Esophagus (tissue), 2 donors: ENCODE results near the gene LMOD3. TPM values are rescaled to one million over a fixed set of nuclear protein-coding genes. Genes with fewer than 3 reads are reported as not detected.

Source experiments
- H3K27ac ChIP-seq, 2 donors: one replicate each; pipeline ENCODE4 v1.5.1; 2013; ENCODE audit warnings: low read depth in 2 of 2, mild to moderate bottlenecking in 2 of 2, inconsistent platforms in 1 of 2, low read length in 1 of 2, moderate library complexity in 1 of 2
- H3K27me3 ChIP-seq, 2 donors: one replicate each; pipeline ENCODE4 v1.6.1; 2013; ENCODE audit warnings: low read length in 2 of 2, control low read depth in 1 of 2, mild to moderate bottlenecking in 1 of 2; ENCODE audit not compliant: insufficient read depth in 2 of 2, control insufficient read depth in 1 of 2
- H3K36me3 ChIP-seq, 2 donors: one replicate each; pipeline ENCODE4 v1.6.1; 2013; ENCODE audit warnings: low read length in 1 of 2; ENCODE audit not compliant: control insufficient read depth in 2 of 2, insufficient read depth in 2 of 2
- H3K4me1 ChIP-seq, 2 donors: one replicate each; pipeline ENCODE4 v1.6.1; 2013; ENCODE audit warnings: low read length in 1 of 2; ENCODE audit not compliant: control insufficient read depth in 2 of 2, insufficient read depth in 2 of 2
- H3K4me3 ChIP-seq, 2 donors: one replicate each; pipeline ENCODE4 v1.5.1; 2013; ENCODE audit warnings: low read length in 2 of 2, mild to moderate bottlenecking in 2 of 2, low read depth in 1 of 2, moderate library complexity in 1 of 2
- H3K9me3 ChIP-seq, 2 donors: one replicate each; pipeline ENCODE4 v1.6.1; 2013; ENCODE audit warnings: mild to moderate bottlenecking in 2 of 2, low read depth in 1 of 2, low read length in 1 of 2, moderate library complexity in 1 of 2; ENCODE audit not compliant: control insufficient read depth in 2 of 2, insufficient read depth in 1 of 2
- WGBS, 2 donors: extraction: QIAGEN DNeasy Blood & Tissue Kit; methylation state at CpG; one replicate each; pipeline ENCODE4 v1.1.7; 2013; 5-methylcytosine and 5-hydroxymethylcytosine counted together
- polyA plus RNA-seq, 2 donors: library from polyadenylated mRNA; stranded (reverse); fragments of 200-250 nt; gene quantifications; one replicate each; pipeline ENCODE4 v1.2.3, GENCODE V29; 2013
- donor health status: healthy with polysubstance abuse.
- donor health status: Bipolar disorder and iron deficiency.

LMOD3 gene
- polyA plus RNA-seq, 2 donors, result 0.06 to 0.19 TPM

DNA sequence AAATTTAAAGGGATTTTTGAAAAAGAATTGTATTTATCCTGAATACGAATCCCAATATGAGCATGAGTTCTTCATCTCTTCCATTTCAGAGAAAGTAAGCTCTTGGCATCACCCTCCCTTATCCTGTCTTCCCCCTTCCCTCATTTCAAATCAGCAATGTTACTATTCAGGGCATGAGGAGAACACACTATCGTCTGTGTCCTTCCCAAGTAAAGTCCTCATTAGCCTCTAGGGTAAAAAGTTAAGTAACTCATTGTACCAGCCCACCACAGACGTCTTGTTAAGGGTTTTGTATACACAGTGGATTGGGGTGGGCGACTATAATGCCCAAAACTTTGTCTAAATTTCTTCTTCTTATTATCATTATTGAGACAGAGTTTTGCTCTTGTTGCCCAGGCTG, 22.8 kb downstream of the LMOD3 start:
- peaks cover 11 to 12% of the 10 kb centered on the region in 2 donors for H3K36me3 ChIP-seq
- whole genome bisulfite sequencing, 2 donors, result 91% methylated on average over 4 of the region's 4 CpGs
- H3K9me3 ChIP-seq, result no peaks in the 10 kb centered on the region
- H3K27ac ChIP-seq, result no peak overlapping the region
- no peak overlapping the region for H3K4me3 ChIP-seq
- H3K27me3 ChIP-seq, result no peaks in the 10 kb centered on the region
- H3K4me1 ChIP-seq, result no peaks in the 10 kb centered on the region

DNA sequence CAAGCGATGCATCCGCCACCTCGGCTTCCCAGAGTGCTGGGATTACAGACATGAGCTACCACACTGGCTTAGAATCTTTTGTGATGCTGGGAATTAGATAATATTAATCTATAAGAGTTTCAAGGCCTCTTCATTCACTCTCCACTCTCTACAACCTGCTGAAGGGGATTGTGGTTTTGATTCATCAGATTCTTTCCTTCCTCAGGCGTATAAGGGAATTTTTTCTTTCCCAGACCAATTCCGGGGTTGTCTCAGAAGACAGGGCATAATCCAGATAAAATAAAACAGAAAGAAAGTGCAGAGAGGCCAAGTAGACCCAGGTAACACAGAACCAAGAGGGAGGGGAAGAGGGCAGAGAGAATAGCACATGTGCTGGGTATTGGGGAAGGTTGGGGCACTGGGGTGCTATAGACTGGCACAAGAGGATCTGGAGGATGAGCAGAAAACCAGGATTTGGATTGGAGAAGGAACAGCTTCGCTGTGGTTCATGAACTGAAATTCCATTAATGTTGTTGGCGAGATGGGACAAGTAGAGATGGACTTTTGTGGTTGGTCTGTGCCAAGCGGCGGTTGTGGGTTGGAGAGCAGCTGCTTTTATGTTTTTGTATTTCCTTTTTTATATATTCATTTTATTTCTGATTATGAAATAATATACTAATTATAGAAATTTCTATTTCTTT, 24.8 kb downstream of the LMOD3 start:
- 79 to 86% methylated on average over 9 of the region's 9 CpGs for WGBS, 2 donors
- H3K9me3 ChIP-seq, result no peaks in the 10 kb centered on the region
- no peaks in the 10 kb centered on the region for H3K27me3 ChIP-seq
- peak overlapping the region in 1 of 2 donors; percentile 7 for H3K27ac ChIP-seq
- H3K36me3 ChIP-seq, result peaks cover 4 to 6% of the 10 kb centered on the region in 2 donors
- peaks cover 2 to 6% of the 10 kb centered on the region in 2 donors for H3K4me1 ChIP-seq
- H3K4me3 ChIP-seq, result no peak overlapping the region

DNA sequence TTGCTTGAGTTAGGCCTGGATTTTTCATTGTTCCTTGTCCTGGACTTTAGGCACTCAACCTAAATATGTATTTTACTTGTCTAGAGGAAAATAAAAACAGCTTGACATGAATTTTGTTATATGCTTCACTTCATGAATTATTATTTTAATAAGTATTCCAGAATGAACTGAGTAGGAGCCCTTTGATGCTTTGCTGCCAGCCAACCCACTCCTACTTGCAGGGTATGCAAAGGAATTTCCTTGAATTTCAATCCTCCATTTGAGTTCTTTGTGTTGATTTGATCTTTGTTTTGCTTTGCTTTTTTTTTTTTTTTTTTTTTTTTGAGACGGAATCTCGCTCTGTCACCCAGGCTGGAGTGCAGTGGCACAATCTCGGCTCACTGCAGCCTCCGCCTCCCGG, 26.1 kb downstream of the LMOD3 start:
- H3K4me1 ChIP-seq, result peaks cover 2 to 6% of the 10 kb centered on the region in 2 donors
- no peaks in the 10 kb centered on the region for H3K9me3 ChIP-seq
- no peak overlapping the region for H3K27ac ChIP-seq
- no peaks in the 10 kb centered on the region for H3K36me3 ChIP-seq
- WGBS, 2 donors, result 89 to 90% methylated on average over 2 to 5 of the region's 5 CpGs
- H3K27me3 ChIP-seq, result no peaks in the 10 kb centered on the region
- no peak overlapping the region for H3K4me3 ChIP-seq

DNA sequence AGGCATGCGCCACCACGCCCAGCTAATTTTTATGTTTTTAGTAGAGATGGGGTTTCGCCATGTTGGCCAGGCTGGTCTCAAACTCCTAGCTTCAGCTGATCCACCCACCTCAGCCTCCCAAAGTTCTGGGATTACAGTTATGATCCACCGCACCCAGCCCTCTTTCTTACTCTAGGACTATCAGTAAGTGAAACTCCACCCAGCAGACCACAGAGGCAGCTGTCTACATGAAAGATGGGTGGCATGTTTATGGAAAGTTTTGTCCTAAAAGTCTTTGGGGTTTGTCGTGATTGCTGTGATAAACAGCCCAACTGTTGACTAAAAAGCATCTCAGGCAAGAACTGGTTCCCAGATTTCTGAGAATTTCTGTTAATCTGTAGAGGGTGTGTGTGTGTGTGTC, 26.8 kb downstream of the LMOD3 start:
- Histone ChIP-seq H3K9me3 (no peaks in the 10 kb centered on the region), H3K4me1 (peaks cover 4 to 8% of the 10 kb centered on the region in 2 donors), H3K4me3 (no peak overlapping the region), H3K27ac (peak overlapping the region in 1 of 2 donors; percentile 17), H3K36me3 (no peaks in the 10 kb centered on the region), H3K27me3 (no peaks in the 10 kb centered on the region)
- 71 to 76% methylated on average over 5 of the region's 5 CpGs for WGBS, 2 donors

DNA sequence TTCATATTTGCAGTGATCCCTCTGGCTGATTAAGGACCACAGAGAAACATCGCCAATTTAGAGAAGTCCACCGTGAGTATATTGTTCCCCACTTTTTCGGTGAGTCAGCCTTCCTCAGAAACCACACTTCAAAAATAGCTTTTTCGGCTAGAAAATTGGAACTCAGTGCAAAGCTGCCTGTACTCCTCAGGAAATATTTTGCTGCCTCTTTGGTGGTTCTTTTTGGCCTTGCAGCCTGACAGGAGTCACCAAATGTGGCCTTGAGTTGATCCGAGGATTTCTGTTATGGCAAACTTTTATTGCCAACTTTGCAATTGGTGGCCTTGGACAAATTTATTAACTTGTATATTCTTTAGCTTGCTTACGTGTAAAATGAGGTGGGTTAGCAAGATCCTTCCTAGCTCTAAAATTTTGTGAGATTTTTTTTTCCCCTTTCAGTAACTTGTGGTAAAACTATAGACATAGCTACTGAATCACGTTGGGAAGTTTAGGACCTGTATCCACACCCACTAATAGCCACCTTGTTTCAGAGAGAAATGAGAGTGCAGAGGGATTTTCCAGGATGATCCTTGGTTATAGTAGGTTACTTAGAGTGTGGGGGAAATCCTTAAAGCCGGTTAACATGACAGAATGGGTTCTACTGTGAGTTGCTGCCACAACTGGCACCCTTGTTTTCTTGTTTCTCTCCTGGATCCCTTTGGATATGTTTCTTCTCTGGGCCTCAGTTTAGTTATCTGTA, 27.8 kb downstream of the LMOD3 start:
- peak overlapping the region in 1 of 2 donors; percentile 0 for H3K4me3 ChIP-seq
- no peaks in the 10 kb centered on the region for H3K27me3 ChIP-seq
- WGBS, 2 donors, result 44 to 46% methylated on average over 8 of the region's 8 CpGs
- H3K4me1 ChIP-seq, result peaks cover 8 to 12% of the 10 kb centered on the region in 2 donors
- no peaks in the 10 kb centered on the region for H3K9me3 ChIP-seq
- no peaks in the 10 kb centered on the region for H3K36me3 ChIP-seq
- peak overlapping the region; percentile 49 to 76 for H3K27ac ChIP-seq

DNA sequence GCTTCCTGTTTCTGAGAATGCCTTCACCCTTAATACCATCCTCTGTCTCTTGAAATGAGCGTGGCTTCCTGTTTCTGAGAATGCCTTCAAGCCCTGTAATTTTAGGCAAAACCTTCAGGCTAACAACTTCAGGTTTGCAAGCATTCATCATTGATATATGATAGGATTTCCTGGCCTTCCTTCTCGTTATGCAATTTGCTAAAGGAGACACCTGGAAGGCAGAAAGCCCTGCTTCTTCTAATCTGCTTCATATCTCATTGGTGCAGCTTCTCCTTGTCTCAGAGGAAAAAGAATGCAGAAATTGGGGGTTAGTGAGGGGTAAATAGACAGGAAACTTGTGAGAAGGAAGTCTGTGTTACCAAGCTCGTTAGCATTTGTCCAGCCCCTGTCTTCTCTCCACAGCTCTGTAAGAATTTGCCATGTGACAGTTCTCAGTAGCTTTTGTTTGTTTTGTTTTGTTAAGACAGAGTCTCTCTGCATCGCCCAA, 30.3 kb downstream of the LMOD3 start:
- no peaks in the 10 kb centered on the region for H3K27me3 ChIP-seq
- H3K27ac ChIP-seq, result peak overlapping the region; percentile 60 to 84
- H3K4me3 ChIP-seq, result no peak overlapping the region
- no peaks in the 10 kb centered on the region for H3K9me3 ChIP-seq
- peaks cover 12 to 13% of the 10 kb centered on the region in 2 donors for H3K4me1 ChIP-seq
- H3K36me3 ChIP-seq, result no peaks in the 10 kb centered on the region
- WGBS, 2 donors, result 24 to 25% methylated on average over 4 of the region's 4 CpGs

DNA sequence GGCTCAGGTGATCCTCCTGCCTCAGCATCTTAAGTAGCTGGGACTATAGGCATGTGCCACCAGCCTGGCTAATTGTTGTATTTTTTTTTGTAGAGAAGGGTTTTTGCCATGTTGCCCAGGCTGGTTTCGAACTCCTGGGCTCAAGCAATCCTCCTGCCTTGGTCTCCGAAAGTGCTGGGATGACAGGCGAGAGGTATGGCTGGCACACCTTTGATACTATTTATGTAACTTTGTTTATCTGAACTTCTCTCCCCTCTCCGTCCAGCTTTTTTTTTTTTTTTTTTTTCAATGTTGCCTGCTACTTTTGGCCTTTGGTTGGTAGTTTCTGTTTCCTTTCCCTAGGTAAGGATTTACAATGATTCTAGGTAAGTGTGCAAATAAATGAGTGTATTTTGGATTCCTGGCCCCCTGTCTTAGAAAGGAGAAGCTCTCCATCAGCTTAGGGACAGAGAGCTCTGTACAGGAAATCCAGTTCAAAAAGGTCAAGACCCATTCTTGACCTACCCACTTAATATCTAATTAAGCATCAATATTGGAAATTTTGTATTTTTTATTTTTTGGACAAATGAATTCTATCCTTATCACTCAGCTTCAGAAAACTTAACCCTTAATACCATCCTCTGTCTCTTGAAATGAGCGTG, 30.9 kb downstream of the LMOD3 start:
- 54 to 72% methylated on average over 5 of the region's 5 CpGs for WGBS, 2 donors

DNA sequence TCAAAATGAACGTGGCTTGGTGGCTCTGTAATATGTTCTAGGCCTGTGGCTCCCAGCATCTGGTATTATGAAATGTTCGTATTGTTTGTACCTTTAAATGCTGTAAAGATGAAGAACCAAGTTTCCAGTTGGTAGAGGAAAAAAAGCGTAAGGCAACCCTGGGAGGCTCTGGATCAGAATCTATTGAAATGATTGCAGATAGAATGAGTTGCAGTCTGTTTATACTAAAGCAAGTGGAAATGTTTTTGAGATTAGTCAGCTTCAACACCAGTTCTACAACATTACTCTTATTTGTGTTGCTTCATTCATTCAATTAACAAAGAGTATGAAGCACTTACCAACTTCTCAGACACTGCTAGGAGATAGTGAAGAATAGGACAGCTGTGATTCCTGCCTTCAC, 32.4 kb downstream of the LMOD3 start:
- Histone ChIP-seq H3K27ac (peak overlapping the region; percentile 31 to 74), H3K4me1 (peaks cover 12 to 14% of the 10 kb centered on the region in 2 donors), H3K4me3 (no peak overlapping the region), H3K36me3 (no peaks in the 10 kb centered on the region), H3K9me3 (no peaks in the 10 kb centered on the region), H3K27me3 (no peaks in the 10 kb centered on the region)
- 28 to 37% methylated on average over 3 of the region's 3 CpGs for WGBS, 2 donors

More for the DNA sequence above, 30.9 kb downstream of the LMOD3 start:
- H3K4me1 ChIP-seq, result peaks cover 12 to 14% of the 10 kb centered on the region in 2 donors
- no peaks in the 10 kb centered on the region for H3K9me3 ChIP-seq
- H3K36me3 ChIP-seq, result no peaks in the 10 kb centered on the region
- H3K27me3 ChIP-seq, result no peaks in the 10 kb centered on the region
- no peak overlapping the region for H3K4me3 ChIP-seq
- peak overlapping the region; percentile 47 to 84 for H3K27ac ChIP-seq

DNA sequence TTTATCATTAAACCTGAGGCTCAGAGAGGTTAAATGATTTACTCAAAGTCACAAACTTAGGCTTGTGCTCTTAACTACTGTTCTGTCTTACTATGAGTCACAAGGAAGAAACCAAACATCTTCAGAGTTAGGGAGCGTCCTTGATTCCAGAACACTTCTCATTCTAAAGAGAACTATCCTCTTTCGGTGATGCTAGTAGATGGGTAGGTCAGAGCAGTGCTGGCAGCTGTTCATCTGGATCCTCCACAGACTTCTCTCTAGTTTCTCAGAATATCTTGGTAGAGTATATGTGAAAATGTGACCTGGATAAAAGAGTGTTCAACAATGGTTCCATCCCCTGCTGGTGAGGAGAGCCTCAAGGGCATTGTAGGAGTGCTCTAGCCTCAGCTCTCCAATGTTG, 34.3 kb downstream of the LMOD3 start:
- H3K4me1 ChIP-seq, result peaks cover 8 to 10% of the 10 kb centered on the region in 2 donors
- peak overlapping the region in 1 of 2 donors; percentile 19 for H3K4me3 ChIP-seq
- H3K27me3 ChIP-seq, result no peaks in the 10 kb centered on the region
- H3K36me3 ChIP-seq, result no peaks in the 10 kb centered on the region
- H3K27ac ChIP-seq, result peak overlapping the region; percentile 60 to 76
- no peaks in the 10 kb centered on the region for H3K9me3 ChIP-seq
- 19 to 20% methylated on average over 2 of the region's 2 CpGs for WGBS, 2 donors
